ENCODE results near the gene CRHR1.

CRHR1 gene

DNA sequence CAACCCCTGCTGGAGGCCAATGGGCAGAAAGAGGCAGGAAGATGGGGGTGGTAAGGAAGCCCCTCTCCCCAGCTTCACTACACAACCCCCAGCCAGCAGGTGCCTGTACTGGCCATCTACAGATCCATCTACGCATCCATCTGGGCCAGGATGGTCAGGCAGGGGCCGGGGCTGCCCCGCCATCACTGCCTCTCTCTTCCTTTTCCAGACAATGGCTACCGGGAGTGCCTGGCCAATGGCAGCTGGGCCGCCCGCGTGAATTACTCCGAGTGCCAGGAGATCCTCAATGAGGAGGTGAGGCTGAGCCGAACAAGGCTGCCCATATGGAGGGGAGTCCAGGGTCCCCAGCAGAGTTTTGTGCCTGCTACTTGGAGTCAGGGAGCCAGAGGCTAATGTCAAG, 37.0 kb downstream of the CRHR1 start:
- no peak overlapping the region for H3K27ac ChIP-seq
- peaks cover 15% of the 10 kb centered on the region for H3K27me3 ChIP-seq
- H3K4me3 ChIP-seq (ENCODE audit: low read depth in 1 of 2, low read length in 1 of 2): no peak overlapping the region
- H3K36me3 ChIP-seq: no peaks in the 10 kb centered on the region
- no peaks in the 10 kb centered on the region for H3K4me1 ChIP-seq (ENCODE audit: control insufficient read depth in 1 of 2, insufficient read depth in 1 of 2, low read depth in 1 of 2, low read length in 1 of 2)
- TF ChIP-seq, protein P1, sequence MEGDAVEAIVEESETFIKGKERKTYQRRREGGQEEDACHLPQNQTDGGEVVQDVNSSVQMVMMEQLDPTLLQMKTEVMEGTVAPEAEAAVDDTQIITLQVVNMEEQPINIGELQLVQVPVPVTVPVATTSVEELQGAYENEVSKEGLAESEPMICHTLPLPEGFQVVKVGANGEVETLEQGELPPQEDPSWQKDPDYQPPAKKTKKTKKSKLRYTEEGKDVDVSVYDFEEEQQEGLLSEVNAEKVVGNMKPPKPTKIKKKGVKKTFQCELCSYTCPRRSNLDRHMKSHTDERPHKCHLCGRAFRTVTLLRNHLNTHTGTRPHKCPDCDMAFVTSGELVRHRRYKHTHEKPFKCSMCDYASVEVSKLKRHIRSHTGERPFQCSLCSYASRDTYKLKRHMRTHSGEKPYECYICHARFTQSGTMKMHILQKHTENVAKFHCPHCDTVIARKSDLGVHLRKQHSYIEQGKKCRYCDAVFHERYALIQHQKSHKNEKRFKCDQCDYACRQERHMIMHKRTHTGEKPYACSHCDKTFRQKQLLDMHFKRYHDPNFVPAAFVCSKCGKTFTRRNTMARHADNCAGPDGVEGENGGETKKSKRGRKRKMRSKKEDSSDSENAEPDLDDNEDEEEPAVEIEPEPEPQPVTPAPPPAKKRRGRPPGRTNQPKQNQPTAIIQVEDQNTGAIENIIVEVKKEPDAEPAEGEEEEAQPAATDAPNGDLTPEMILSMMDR (IDR thresholded peaks at IDR 0.05): no peak
- no peaks in the 10 kb centered on the region for H3K9me3 ChIP-seq

DNA sequence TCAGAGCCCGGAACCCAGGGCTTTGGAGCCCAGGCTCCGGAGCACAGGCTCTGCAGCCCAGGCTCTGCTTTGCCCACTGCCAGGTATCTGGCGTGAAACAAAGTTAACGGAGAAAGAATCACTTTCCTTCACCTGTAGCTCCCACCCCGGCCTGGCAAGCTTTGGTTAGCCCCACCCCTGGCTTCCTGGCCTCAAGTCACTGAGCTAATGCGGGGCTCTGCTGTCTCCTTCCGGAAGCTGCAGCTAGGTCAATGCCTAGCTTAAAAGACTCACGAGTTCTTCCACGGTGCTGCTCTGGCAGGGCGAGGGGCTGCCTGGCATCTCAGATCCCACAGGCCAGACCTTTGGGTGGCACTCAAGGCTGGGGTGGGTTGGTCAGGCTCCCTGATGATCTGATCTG, 39.5 kb downstream of the CRHR1 start:
- H3K36me3 ChIP-seq: no peaks in the 10 kb centered on the region
- H3K4me3 ChIP-seq (ENCODE audit: low read depth in 1 of 2, low read length in 1 of 2): no peak overlapping the region
- H3K27ac ChIP-seq: no peak overlapping the region
- H3K4me1 ChIP-seq (ENCODE audit: control insufficient read depth in 1 of 2, insufficient read depth in 1 of 2, low read depth in 1 of 2, low read length in 1 of 2): no peaks in the 10 kb centered on the region
- H3K27me3 ChIP-seq: peaks cover 27% of the 10 kb centered on the region
- no peaks in the 10 kb centered on the region for H3K9me3 ChIP-seq
- TF ChIP-seq, protein P1 (IDR thresholded peaks at IDR 0.05): no peak

DNA sequence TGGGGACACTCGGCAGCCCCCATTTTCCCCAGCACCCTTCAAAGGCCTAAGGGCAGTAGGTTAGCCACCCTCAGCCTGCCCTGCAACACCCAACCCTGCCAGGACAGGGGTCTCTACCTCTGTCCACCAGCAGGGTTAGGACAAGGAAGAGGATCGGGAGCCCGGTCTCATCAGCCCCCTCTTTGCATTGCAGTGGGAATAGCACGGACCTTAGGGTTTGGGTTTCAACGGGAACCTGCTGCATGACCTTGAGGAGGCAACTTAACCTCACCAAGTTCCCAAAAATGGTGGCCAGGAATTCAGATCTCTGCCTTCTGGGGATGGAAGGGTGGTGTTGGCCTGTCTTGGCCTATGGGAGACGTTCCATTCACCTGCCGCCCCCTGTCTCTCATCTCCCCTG, 40.4 kb downstream of the CRHR1 start:
- TF ChIP-seq, protein P1 (IDR thresholded peaks at IDR 0.05): no peak
- no peak overlapping the region for H3K4me3 ChIP-seq (ENCODE audit: low read depth in 1 of 2, low read length in 1 of 2)
- no peak overlapping the region for H3K27ac ChIP-seq
- no peaks in the 10 kb centered on the region for H3K36me3 ChIP-seq
- H3K9me3 ChIP-seq: no peaks in the 10 kb centered on the region
- H3K4me1 ChIP-seq (ENCODE audit: control insufficient read depth in 1 of 2, insufficient read depth in 1 of 2, low read depth in 1 of 2, low read length in 1 of 2): no peaks in the 10 kb centered on the region
- peaks cover 34% of the 10 kb centered on the region for H3K27me3 ChIP-seq

DNA sequence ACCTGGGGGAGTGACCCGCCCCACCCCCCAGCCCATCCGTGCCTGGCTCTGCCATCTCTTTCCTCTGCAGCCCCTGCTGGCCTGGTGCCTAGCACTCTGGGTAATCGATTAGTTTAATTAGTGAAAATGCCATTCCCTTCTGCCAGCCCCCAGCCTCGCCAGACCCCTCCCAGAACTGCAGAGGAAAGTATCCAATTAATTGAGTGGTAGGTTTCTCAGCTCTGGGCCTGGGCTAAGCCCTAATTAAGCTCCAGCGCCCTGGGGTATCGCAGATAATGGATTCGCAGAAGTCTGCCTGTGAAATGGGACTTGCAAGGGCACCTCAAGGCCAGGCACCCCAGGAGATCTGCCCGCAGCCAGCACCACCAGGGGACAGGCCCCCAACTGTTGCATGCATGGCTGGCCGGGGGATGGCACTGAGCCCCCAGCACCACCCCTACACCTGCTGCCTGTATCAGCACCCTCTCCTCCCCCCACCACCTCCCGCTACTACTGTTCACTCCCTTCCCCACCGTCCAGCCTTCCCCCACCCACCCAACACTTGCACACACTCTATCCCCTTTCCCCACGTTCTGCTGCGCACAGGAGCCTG, 40.9 kb downstream of the CRHR1 start:
- Histone ChIP-seq H3K36me3 (no peaks in the 10 kb centered on the region), H3K9me3 (no peaks in the 10 kb centered on the region), H3K4me3 (ENCODE audit: low read depth in 1 of 2, low read length in 1 of 2) (no peak overlapping the region), H3K4me1 (ENCODE audit: control insufficient read depth in 1 of 2, insufficient read depth in 1 of 2, low read depth in 1 of 2, low read length in 1 of 2) (no peaks in the 10 kb centered on the region), H3K27me3 (peaks cover 33% of the 10 kb centered on the region), H3K27ac (no peak overlapping the region)
- TF ChIP-seq, protein P1 (IDR thresholded peaks at IDR 0.05): no peak

DNA sequence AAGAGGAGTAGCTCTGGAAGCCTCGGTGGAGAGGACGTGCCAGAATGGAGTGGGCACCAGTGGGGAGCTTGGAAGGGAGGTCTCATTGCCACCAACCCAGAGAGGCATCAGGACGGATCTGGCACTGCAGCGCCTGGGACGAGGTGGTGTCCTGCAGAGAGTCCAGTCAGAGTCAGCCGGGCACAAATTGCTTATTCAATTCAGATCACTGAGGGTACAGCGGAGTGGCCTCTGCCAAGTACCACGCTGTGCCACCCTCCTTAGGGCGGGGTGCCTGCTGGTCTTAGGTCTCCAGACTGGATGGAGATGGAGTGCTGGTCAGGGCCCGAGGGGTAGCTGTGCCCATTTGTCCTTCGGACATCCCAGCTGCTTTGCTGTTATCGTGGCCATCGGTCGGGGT, 41.7 kb downstream of the CRHR1 start:
- Histone ChIP-seq H3K4me1 (ENCODE audit: control insufficient read depth in 1 of 2, insufficient read depth in 1 of 2, low read depth in 1 of 2, low read length in 1 of 2) (no peaks in the 10 kb centered on the region), H3K27me3 (peaks cover 31% of the 10 kb centered on the region), H3K27ac (no peak overlapping the region), H3K4me3 (ENCODE audit: low read depth in 1 of 2, low read length in 1 of 2) (no peak overlapping the region), H3K9me3 (no peaks in the 10 kb centered on the region), H3K36me3 (no peaks in the 10 kb centered on the region)
- TF ChIP-seq, protein P1 (IDR thresholded peaks at IDR 0.05): no peak
